Measurements from ENCODE around the gene FKBP4.
A peak's percentile ranks its signal among the peaks of the same experiment; 100 is the strongest.

The FKBP4 gene

GRCh38 chr12:2794736-2795289, at the start of gene FKBP4:
Gene FKBP4, plus strand, starts transcription at chr12:2794970. Its CDS starts 170 bp downstream, at chr12:2795140.
- DNase-seq (ENCODE audit: low spot score) = peak; percentile 91
- Histone ChIP-seq H3K27ac (peak within 1 kb of the TSS; percentile 82 to 89), H3K4me3 (peak within 1 kb of the TSS; percentile 80)
- no peak for TF ChIP-seq CTCF (IDR thresholded peaks at IDR 0.05)

- H3K4me3 ChIP-seq = no peak overlapping the region
- TF ChIP-seq CTCF (IDR thresholded peaks at IDR 0.05) = no peak
- DNase-seq (ENCODE audit: low spot score) = no peak
- H3K27ac ChIP-seq = no peak overlapping the region
Observed at GRCh38 chr12:2745655-2746054, 49.1 kb upstream of the FKBP4 start.

GRCh38 chr12:2749580-2749979, 45.2 kb upstream of the FKBP4 start:
- no peak overlapping the region for H3K27ac ChIP-seq
- TF ChIP-seq CTCF (IDR thresholded peaks at IDR 0.05) = no peak
- H3K4me3 ChIP-seq = no peak overlapping the region
- DNase-seq (ENCODE audit: low spot score) = no peak

GRCh38 chr12:2750185-2750584, 44.6 kb upstream of the FKBP4 start:
- no peak for TF ChIP-seq CTCF (IDR thresholded peaks at IDR 0.05)
- DNase-seq (ENCODE audit: low spot score) = no peak
- Histone ChIP-seq H3K4me3 (no peak overlapping the region), H3K27ac (no peak overlapping the region)

- no peak for TF ChIP-seq CTCF (IDR thresholded peaks at IDR 0.05)
- no peak overlapping the region for H3K4me3 ChIP-seq
- no peak overlapping the region for H3K27ac ChIP-seq
- DNase-seq (ENCODE audit: low spot score) = no peak
Observed at GRCh38 chr12:2751230-2751629, 43.5 kb upstream of the FKBP4 start.

GRCh38 chr12:2751686-2752085, 43.1 kb upstream of the FKBP4 start:
- Histone ChIP-seq H3K27ac (no peak overlapping the region), H3K4me3 (no peak overlapping the region)
- TF ChIP-seq CTCF (IDR thresholded peaks at IDR 0.05) = no peak
- DNase-seq (ENCODE audit: low spot score) = no peak

GRCh38 chr12:2752676-2753371, 41.9 kb upstream of the FKBP4 start:
- TF ChIP-seq CTCF (IDR thresholded peaks at IDR 0.05) = no peak

More at GRCh38 chr12:2752676-2753371, 41.9 kb upstream of the FKBP4 start:
- Histone ChIP-seq H3K4me3 (no peak overlapping the region), H3K27ac (no peak overlapping the region)
- peak; percentile 22 for DNase-seq (ENCODE audit: low spot score)
